Left lung (tissue), 10 donors: ENCODE data around the gene STK10. TPM values are rescaled to one million over a fixed set of nuclear protein-coding genes. Genes with fewer than 3 reads are reported as not detected.
A peak's percentile ranks its signal among the peaks of the same experiment; 100 is the strongest.

ENCODE experiments used
- ATAC-seq: fragments of 200-7000 bp; cut with Tn5 transposase; one replicate; pipeline ENCODE4 v1.9.1; 2020; ENCODE audit warnings: moderate library complexity
- DNase-seq, 4 donors: peaks; one replicate each; pipeline ENCODE4 v3.0.0-alpha.2; 2013 to 2020
- H3K27ac ChIP-seq, 2 donors: fragments of 200-600 bp; sonication (generic) in 1 of 2; one replicate each; pipeline versions ENCODE4 v1.5.0 to v1.8.0; 2020 to 2021
- H3K27me3 ChIP-seq, 2 donors: fragments of 200-600 bp; sonication (generic) in 1 of 2; one replicate each; pipeline versions ENCODE4 v1.5.0 to v1.8.0; 2020 to 2021
- H3K36me3 ChIP-seq, 2 donors: fragments of 200-600 bp; sonication (generic) in 1 of 2; one replicate each; pipeline versions ENCODE4 v1.5.0 to v1.8.0; 2020 to 2021
- H3K4me1 ChIP-seq, 2 donors: fragments of 200-600 bp; one replicate each; pipeline ENCODE4 v1.8.0; 2021
- H3K4me3 ChIP-seq, 2 donors: fragments of 200-600 bp; sonication (generic) in 1 of 2; one replicate each; pipeline versions ENCODE4 v1.5.0 to v1.8.0; 2020 to 2021; ENCODE audit warnings: mild to moderate bottlenecking in 1 of 2
- H3K9me3 ChIP-seq, 2 donors: fragments of 200-600 bp; sonication (generic) in 1 of 2; one replicate each; pipeline versions ENCODE4 v1.5.0 to v1.8.0; 2020 to 2021
- intact Hi-C, 2 donors: fragments of 100-400 bp; cut with DNase I; formaldehyde crosslinking; loops; one replicate each; pipeline versions ENCODE4 v1.11.2 to v1.14.2; 2022
- polyA plus RNA-seq, 6 donors: library from polyadenylated mRNA; unstranded; fragments of 120-200 nt; gene quantifications; one replicate each; pipeline ENCODE4 v1.2.1, GENCODE V29; 2013; ENCODE audit not compliant: insufficient read length in 6 of 6
- total RNA-seq, 2 donors: library from RNA; stranded (reverse); fragmentation: NEBNext Ultra II Directional; extraction: Animal tissue kit (Norgen Biotek cat#: 25700); gene quantifications; one replicate each; pipeline ENCODE4 v1.2.1, GENCODE V29; 2021
- TF ChIP-seq, protein P1 (sequence below), 2 donors: fragments of 200-600 bp; sonication (generic) in 1 of 2; IDR thresholded peaks; one replicate each; pipeline versions ENCODE4 v1.5.0 to v1.8.0; 2021; ENCODE audit warnings: antibody characterized with exemption in 2 of 2
- donor health status: DM: no; HTN: yes; CAD: no.
- donor health status: DM: no; HTN: no; CAD: no.

Gene STK10
- total and polyA plus RNA-seq, 8 donors, result 18.6 to 83.2 (median 21.9) TPM

DNA sequence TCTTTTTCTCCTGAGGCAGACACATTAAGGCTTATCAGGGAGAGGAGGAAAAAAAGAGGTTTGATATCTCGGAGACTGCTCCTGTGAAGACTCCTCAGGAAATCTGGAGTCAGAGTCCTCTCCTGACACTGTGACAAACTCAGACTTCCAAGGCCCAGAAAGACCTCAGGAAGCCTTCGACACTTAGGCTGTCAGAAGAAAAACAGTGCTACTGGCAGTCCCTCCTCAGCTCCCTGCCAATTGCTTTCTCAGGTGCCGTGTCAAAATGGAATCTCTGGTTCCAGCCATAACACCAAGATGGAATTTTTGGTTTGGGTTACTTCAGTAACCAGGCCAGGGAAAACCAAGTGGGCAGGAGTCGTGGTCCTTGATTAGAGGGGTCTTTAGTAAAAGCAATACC lies 4.1 kb downstream of the STK10 start:
- Histone ChIP-seq H3K4me3 (peak overlapping the region in 1 of 2 donors; percentile 96), H3K27me3 (no peaks in the 10 kb centered on the region), H3K4me1 (peaks cover 19 to 84% of the 10 kb centered on the region in 2 donors), H3K36me3 (peaks cover 0 to 7% of the 10 kb centered on the region in 2 donors), H3K9me3 (no peaks in the 10 kb centered on the region), H3K27ac (peak overlapping the region in 1 of 2 donors; percentile 55)
- ATAC-seq (no peak), DNase-seq (no peak)
- TF ChIP-seq, protein P1, sequence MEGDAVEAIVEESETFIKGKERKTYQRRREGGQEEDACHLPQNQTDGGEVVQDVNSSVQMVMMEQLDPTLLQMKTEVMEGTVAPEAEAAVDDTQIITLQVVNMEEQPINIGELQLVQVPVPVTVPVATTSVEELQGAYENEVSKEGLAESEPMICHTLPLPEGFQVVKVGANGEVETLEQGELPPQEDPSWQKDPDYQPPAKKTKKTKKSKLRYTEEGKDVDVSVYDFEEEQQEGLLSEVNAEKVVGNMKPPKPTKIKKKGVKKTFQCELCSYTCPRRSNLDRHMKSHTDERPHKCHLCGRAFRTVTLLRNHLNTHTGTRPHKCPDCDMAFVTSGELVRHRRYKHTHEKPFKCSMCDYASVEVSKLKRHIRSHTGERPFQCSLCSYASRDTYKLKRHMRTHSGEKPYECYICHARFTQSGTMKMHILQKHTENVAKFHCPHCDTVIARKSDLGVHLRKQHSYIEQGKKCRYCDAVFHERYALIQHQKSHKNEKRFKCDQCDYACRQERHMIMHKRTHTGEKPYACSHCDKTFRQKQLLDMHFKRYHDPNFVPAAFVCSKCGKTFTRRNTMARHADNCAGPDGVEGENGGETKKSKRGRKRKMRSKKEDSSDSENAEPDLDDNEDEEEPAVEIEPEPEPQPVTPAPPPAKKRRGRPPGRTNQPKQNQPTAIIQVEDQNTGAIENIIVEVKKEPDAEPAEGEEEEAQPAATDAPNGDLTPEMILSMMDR (IDR thresholded peaks at IDR 0.05), result no peak
- intact Hi-C loops, result loop anchor here in 1 of 2 donors (10.0 kb wide), 1 partner anchor 69 kb away; no protein-coding TSS in a partner anchor

DNA sequence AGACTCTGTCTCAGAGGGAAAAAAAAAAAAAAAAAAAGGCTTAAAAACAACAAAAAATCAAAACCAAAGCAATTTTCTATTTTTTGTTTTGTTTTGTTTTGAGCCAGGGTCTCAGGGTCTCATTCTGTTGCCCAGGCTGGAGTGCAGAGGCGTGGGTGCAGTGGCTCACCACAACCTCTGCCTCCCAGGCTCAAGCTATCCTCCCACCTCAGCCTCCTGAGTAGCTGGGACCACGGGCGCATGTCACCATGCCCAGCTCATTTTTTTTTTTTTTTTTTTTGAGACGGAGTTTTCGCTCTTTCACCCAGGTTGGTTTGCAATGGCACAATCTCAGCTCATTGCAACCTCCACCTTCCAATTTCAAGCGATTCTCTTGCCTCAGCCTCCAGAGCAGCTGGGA lies 5.7 kb downstream of the STK10 start:
- peaks cover 0 to 7% of the 10 kb centered on the region in 2 donors for H3K36me3 ChIP-seq
- H3K4me3 ChIP-seq, result no peak overlapping the region
- H3K9me3 ChIP-seq, result no peaks in the 10 kb centered on the region
- intact Hi-C loops, result loop anchor here in 1 of 2 donors (10.0 kb wide), 1 partner anchor 67 kb away; no protein-coding TSS in a partner anchor
- no peak overlapping the region for H3K27ac ChIP-seq
- no peaks in the 10 kb centered on the region for H3K27me3 ChIP-seq
- DNase-seq (no peak), ATAC-seq (no peak)
- peaks cover 19 to 97% of the 10 kb centered on the region in 2 donors for H3K4me1 ChIP-seq
- TF ChIP-seq, protein P1 (IDR thresholded peaks at IDR 0.05), result no peak

DNA sequence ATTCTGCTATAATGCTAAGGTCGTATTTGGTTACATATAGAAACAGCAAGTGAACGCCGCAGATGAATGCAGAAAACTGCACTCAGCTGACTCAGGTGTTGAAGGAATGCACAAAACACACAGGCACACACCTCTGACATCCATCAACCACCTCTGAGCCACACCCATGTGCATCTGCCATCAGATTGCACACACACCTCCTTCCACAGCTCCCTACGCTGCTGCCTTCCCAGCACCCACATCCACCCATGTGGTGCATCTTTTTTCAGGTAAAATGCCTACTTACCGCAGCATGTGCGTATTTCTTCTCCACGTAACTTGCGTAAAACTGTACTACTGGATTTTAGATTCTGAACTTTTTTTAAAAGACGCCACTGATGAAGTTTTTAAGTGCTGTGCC lies 7.1 kb downstream of the STK10 start:
- Histone ChIP-seq H3K4me1 (peaks cover 9 to 99% of the 10 kb centered on the region in 2 donors), H3K27me3 (no peaks in the 10 kb centered on the region), H3K36me3 (peaks cover 0 to 7% of the 10 kb centered on the region in 2 donors), H3K9me3 (no peaks in the 10 kb centered on the region), H3K4me3 (no peak overlapping the region), H3K27ac (peak overlapping the region in 1 of 2 donors; percentile 94)
- TF ChIP-seq, protein P1 (IDR thresholded peaks at IDR 0.05), result no peak
- ATAC-seq, result no peak
- no peak for DNase-seq
- intact Hi-C loops, result loop anchor here in 1 of 2 donors (10.0 kb wide), 1 partner anchor 66 kb away; no protein-coding TSS in a partner anchor

DNA sequence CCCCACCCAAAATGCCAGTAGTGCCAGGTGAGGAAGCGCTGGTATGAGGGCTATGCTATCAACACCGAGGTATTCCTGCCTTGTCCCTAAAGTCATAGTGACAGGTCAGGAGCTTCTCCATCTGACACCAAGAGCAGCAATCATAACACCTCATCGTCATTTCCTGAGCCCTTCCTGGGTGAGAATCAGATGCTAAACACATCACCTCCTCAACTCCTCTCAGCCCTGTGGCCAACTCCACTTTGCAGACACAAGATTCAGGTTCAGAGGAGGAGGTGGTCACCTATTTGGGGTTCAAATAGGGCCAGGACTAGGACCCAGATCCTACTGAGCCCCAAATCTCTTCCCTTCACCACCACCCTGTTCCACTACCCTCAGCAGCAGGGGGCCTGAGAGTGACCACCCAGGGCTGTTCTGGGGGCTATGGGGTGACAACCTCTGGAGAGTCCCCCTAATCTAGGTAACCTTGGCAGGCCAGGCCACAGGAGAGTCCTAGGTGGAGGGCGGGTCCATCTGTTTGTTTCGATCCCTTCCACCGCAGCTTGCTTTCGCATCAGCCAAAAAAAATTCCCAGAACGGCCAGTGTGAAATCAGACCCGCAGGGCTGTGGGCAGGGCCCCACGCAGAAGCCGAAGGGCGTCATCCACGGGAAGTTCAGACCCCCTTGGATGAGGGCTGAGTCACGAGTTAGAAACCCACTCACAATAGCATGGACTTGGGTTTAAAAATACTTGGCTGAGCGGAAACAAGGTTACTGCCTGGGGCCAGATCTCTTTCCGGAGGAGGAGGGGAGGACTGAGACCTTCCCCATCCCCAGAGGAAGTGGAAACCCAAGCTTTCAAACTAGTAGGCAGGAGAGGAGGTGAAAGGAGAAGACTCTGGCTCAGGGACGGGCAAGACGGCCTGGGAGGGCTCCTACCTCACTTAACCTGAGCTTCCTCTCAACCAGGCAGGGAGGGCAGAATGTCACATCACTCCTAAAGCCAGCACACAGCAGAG lies 8.7 kb downstream of the STK10 start:
- H3K4me3 ChIP-seq, result peak overlapping the region in 1 of 2 donors; percentile 19
- intact Hi-C loops, result no loop called here
- H3K27ac ChIP-seq, result peak overlapping the region; percentile 80 to 94
- H3K36me3 ChIP-seq, result peaks cover 0 to 7% of the 10 kb centered on the region in 2 donors
- DNase-seq (no peak), ATAC-seq (peak; percentile 32)
- peaks cover 8 to 99% of the 10 kb centered on the region in 2 donors for H3K4me1 ChIP-seq
- TF ChIP-seq, protein P1 (IDR thresholded peaks at IDR 0.05), result no peak
- H3K27me3 ChIP-seq, result no peaks in the 10 kb centered on the region
- no peaks in the 10 kb centered on the region for H3K9me3 ChIP-seq
